HG02852 (cell line): ENCODE data around the gene IQGAP1.
"Not testable (repeated sequence)": the region's sequence is repeated elsewhere in the genome, so short reads cannot be mapped to it uniquely, and the experiment has no call there.

ENCODE experiments used
- ATAC-seq: cut with Tn5 transposase; IDR thresholded peaks from one replicate; pipeline ENCODE4 v1.9.1; 2021; ENCODE audit warnings: mild to moderate bottlenecking, moderate library complexity; ENCODE audit not compliant: unreplicated experiment

Gene IQGAP1

DNA sequence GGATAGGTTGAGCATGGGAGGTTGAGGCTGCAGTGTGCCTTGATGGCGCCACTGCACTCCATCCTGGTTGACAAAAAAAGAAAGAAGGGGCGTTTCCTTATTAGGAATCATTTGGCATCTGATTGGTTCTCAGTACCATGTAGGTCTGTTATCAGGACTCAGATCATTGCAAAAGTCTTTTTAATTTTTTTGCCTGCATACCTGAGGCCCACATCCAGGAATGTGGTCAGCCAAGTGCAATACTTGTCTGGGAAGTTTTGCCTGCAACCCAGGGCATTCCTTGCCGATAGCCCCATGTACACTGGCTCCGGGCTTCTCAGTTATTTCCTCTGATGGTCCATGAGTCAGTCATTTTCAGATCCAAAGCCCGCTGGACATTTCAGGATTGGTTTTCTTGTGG is 91.6 kb downstream of the IQGAP1 start:
- ATAC-seq, result no peak

DNA sequence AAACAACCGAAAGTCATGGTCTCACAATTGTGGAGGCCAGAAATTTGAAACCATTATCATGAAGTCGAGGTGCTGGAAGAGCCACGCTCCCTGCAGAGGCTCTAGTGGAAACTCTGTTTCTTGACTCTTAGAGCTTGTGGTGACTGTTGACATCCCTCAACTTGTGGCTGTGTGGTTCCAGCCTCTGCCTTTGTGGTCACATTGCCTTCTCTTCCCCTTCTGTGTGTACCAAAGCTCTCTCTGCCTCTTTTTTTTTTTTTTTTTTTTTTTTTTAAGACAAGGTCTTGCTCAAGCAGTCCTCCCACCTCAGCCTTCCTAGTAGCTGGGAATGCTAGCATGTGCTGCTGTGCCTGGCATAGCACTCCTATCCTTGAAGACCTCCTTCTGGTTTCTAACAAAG is 93.0 kb downstream of the IQGAP1 start:
- no peak for ATAC-seq

DNA sequence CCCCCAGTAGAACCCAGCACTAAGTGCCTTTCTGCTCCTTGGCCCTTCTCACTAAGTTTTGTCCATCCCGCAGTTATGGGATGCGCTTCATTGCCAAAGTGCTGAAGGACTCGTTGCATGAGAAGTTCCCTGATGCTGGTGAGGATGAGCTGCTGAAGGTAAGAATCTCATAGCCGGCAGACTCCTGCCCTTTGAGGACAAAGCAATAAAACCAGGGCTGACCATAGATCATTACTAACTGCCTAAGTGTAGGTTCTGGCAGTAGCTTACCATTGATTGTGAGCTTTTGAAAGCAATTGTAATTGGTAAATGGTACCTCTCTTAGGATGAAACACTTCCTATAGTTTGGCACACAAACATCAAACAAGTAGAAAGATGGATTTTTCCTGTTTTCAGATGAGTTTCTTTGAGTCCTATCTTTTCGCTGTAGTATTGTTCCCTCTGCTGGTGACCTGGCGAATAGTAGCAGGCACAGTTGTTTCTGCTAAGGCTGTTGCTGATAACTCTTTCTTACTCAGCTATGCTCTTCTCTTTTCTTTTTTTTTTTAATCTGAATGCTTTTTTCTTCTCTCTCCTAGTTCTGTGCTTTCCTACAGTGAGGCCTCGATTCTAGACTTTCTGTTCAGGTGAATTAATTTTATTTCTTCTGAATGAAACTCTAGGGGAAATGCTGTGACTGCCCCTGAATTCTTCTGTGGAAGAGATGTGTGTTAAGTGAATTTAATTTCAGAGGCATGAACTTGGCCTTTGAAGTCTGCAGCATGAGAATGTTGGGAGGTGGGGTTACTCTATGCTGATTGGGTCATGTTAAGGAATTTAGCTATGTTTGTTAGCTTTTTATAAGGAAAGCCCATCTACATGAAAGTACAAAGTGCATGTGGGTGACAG is 94.3 kb downstream of the IQGAP1 start:
- no peak for ATAC-seq

DNA sequence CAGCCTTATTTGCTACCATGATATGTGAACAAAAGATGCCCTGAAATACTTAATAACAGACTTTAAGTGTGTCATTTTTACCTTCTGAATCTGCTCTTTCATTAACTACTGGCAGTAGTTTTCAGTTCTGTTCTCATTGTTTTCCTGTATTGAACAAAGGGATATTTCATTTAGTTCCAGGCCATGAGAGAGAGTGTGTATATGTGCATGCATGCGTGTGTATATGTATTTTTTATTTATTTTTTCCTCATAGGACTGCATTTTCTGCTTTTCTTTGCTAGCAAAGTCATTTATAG is 94.9 kb downstream of the IQGAP1 start:
- ATAC-seq, result no peak

DNA sequence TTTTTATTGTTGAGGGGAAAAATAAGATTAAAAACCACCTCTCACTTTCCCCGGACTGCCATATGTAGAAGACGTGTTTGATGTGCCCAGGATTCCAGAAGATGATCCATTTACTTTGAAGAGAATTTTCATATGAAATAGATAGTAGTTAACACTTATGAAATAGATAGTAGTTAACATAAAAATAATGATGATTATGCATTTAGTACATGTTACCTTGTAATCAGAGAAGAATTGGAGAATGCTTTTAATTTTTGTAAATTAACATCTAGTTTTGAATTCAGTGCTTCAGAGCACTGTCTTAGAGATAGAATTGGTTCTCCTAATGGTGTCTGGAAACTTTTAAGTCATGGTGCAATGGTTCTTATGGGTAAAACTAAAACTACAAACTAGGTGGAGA is 95.6 kb downstream of the IQGAP1 start:
- ATAC-seq, result no peak

DNA sequence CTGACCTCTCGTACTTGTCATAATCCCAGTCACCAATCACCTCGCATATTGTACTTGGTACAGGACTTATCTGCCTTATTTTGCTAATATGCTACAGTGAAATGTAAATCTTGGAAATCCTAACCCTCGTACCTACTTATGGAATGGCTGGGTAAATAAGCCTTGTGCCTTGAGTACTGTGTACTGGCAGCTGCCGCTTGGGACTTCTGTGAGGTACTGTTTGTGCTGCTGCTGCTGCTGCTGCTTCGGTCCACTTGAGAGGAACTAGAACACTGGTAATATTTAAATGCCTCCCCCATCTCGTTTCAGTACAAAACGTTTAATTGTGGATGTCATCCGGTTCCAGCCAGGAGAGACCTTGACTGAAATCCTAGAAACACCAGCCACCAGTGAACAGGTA is 99.1 kb downstream of the IQGAP1 start:
- no peak for ATAC-seq

DNA sequence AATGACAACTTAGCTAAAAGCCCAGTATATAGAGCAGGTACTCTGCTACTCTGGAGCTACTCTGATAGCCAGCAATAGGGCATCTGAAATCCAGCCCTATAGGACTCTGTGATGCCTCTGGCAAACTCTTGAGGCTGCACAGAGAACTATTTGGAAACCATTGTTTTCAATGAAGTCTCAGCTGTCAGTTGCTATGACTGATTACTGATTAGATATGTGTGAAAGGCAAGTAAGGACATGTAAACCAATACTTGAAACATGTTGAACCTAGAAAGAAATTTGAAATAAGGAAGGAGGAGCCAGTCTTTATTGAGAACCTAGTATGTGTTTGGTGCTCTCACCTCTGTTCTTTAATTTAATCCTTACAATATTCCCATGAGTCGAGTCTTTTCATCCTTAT is 101.5 kb downstream of the IQGAP1 start:
- no peak for ATAC-seq

DNA sequence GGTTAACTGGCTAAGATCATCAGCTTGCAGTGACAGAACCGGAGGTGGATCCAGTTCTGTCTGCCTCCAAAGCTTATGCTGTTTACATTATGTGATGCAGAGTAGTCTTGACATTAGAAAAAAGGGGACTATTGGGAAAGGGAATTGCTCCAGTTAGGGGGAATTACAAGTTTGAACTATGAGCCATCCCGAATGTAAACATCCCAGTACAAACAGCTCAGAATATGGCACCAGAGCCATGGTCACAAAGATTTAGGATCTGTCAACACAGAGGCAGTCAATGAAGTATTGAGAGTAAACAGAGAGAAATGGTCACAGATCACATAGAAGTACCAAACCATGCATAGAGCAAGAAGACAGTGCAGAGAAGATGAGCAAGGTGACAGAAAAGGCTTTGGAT is 101.9 kb downstream of the IQGAP1 start:
- ATAC-seq, result no peak

DNA sequence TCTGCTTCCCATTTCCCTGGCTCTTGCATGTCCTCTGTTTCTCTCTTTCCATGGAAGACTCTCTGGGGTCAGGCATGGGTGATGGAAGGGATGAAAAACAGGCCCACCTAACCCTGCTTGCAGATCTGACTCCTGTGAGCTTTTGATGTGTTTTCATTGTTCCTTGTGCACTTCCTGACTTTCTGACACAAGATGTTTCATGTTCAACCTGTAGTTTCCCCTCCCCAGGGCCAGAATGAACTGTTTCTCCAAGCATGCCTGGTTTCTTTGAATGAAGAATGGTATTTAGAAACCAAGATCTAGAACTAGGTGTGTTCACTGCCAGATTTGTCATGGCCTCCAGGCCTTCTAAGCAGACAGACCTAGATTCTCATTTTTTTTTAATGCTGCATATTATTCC is 105.6 kb downstream of the IQGAP1 start:
- no peak for ATAC-seq

DNA sequence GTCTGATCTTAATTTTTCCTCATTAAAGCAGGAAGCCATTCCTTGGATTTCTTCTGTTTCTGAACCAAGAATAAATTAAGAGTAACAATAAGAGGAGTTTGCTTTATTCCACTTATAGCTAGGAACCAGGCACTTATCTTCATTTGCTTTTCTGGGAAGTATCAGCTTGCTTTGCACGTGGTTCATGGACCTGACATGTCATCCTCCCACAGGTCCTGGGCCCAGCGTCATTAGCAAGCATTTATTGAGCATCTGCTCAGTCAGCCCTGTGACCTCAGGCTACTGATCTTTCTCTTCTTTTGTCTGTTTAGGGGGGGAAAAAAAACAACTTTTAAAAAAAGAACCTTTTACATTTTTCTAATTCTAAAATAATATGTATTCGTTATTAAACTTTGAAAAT is 107.0 kb downstream of the IQGAP1 start:
- no peak for ATAC-seq

DNA sequence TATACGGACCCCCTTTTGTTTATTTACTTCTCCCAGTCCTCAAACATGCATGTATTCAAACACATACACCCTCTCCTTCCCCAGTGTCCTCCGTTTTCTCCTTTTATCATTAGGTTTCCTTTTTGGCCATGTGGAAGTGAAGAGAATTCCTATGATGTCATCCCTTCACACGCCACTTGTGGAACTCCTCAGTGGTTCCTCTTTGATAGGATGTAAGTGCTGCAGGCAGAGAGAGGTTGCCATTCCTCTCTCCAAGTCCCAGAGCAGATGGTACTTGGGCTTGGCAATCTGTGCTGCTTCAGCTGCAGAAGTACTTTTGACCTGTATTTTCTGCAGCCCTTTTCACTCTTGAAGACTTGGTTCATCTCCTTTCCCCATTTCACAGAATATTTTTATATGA is 108.7 kb downstream of the IQGAP1 start:
- ATAC-seq, result no peak

DNA sequence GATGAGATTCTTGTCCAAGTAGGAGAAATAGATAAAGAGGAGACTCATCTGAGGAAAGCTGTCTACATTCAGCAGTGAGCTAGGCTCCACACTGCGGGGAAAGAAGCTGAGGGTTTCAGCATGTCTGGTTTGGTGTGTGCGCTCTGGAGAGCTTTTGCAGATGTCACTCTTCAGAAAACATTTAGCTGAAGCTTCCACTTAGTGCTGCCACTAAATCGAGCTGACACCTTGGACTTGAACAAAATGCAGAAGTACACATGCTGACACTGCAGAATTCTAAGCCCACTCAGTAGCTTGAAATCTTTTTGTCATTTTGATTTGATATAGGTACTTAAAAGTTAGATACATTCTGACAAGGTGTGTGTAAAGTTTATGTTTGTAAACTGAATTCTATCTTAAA is 109.3 kb downstream of the IQGAP1 start:
- ATAC-seq, result no peak

DNA sequence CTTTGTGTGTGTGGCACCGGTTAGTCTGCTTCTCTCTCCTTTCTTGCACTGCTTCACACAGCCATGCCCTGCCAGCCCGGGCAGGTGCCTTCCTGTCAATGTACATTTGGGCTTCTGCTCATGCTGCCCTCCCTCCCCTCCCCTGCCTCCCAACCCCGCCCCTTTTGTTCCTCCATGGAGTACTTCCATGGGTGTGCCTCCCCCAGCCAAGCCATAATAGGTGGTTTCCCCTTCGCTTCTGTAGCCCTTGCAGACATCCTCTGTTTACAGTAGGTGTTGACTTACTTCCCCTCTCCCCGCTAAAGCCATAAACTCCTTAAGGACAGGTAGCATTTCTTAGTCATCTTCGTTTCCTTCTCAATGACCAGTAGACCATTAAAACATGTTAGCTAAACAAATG is 109.9 kb downstream of the IQGAP1 start:
- ATAC-seq, result no peak

DNA sequence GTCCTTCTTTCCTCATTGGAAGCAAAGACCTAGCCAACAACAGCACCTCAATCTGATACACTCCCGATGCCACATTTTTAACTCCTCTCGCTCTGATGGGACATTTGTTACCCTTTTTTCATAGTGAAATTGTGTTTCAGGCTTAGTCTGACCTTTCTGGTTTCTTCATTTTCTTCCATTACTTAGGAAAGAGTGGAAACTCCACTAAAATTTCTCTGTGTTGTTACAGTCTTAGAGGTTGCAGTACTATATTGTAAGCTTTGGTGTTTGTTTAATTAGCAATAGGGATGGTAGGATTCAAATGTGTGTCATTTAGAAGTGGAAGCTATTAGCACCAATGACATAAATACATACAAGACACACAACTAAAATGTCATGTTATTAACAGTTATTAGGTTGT is 112.1 kb downstream of the IQGAP1 start:
- ATAC-seq, result no peak

DNA sequence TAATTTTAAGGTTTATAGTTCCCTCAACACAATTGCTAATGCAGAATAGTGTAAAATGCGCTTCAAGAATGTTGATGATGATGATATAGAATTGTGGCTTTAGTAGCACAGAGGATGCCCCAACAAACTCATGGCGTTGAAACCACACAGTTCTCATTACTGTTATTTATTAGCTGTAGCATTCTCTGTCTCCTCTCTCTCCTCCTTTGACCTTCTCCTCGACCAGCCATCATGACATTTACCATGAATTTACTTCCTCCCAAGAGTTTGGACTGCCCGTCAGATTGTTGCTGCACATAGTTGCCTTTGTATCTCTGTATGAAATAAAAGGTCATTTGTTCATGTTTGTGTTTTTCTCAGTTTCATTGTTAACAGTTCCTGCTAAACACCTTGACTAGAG is 113.9 kb downstream of the IQGAP1 start:
- ATAC-seq, result no peak

DNA sequence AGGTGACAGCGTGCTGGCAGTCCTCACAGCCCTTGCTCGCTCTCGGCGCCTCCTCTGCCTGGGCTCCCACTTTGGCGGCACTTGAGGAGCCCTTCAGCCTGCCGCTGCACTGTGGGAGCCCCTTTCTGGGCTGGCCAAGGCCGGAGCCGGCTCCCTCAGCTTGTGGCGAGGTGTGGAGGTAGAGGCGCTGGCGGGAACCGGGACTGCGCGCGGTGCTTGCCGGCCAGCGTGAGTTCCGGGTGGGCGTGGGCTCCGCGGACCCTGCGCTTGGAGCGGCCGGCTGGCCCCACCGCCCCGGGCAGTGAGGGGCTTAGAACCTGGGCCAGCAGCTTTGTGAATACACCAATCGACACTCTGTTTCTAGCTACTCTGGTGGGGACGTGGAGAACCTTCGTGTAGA is 122.7 kb downstream of the IQGAP1 start:
- not testable (repeated sequence) for ATAC-seq

DNA sequence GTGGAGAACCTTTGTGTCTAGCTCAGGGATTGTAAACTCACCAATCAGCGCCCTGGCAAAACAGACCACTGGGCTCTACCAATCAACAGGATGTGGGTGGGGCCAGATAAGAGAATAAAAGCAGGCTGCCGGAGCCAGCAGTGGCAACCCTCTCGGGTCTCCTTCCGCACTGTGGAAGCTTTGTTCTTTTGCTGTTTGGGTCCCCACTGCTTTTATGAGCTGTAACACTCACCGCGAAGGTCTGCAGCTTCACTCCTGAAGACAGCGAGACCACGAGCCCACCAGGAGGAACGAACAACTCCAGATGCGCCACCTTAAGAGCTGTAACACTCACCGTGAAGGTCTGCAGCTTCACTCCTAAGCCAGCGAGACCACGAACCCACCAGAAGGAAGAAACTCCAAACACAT is 123.2 kb downstream of the IQGAP1 start:
- ATAC-seq, result not testable (repeated sequence)

DNA sequence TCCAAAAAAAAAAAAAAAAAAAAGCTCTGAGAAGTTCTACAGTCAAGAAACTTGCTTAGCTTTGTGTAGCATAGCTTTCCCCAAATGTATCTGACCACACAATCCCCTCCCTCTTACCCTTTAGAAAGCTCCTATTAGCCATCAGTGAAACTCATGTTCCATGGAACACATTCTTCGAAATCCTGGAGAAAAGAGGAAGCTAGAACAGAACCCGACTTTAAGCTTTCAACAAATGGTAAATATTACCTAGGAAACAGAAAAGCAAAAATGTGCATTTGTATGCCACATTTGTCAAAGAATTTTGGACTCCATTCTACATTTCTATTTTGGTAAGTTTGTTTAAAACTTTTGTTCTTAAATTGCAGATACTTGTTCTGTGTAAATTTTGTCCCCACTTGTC is 124.2 kb downstream of the IQGAP1 start:
- no peak for ATAC-seq

DNA sequence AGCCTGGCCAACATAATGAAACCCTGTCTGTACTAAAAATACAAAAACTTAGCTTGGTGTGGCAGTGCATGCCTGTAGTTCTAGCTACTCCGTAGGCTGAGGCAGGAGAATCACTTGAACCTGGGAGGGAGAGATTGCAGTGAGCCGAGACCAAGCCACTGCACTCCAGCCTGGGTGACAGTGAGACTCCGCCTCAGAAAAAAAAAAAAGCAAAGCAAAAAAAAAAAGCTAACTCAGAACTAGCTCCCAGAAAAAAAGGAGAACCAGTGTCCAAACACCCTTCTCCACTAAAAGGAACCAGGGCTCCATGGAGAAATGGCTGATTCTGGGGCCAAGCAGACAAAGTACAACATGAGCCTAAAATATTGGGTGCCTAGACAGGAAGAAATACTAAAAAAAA is 124.9 kb downstream of the IQGAP1 start:
- no peak for ATAC-seq

DNA sequence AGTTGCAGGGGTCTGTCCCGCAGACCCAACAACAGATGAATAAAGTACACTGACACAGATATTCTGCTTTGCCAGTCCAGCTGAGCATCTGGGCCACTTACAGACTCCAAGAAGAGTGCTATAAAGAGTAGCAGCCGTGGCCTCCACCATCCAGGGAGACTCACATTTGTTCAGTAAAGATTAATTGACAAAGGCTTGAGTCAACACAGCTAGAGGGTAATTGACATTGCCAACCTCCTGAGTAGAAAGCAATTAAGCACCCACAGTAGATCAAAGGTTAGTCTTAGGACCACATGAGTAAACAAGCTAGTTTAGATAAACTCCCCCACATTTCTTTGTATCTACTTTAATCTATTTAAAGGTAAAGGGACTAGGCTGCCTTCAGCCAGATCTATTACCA is 125.4 kb downstream of the IQGAP1 start:
- no peak for ATAC-seq

DNA sequence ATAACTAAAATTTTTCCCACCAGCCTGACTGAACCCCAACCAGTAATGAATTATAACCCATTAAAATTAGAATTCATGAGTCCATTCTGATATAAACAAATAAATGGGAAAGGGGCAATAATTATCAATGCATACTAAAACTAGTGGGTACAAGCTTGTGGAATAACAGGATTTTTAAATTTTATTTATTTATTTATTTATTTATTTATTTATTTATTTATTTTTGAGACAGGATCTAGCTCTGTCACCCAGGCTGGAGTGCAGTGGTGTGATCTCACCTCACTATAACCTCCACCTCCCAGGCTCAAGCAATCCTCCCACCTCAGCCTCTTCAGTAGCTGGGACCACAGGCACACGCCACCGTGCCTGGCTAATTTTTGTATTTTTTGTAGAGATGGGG is 125.9 kb downstream of the IQGAP1 start:
- not testable (repeated sequence) for ATAC-seq

DNA sequence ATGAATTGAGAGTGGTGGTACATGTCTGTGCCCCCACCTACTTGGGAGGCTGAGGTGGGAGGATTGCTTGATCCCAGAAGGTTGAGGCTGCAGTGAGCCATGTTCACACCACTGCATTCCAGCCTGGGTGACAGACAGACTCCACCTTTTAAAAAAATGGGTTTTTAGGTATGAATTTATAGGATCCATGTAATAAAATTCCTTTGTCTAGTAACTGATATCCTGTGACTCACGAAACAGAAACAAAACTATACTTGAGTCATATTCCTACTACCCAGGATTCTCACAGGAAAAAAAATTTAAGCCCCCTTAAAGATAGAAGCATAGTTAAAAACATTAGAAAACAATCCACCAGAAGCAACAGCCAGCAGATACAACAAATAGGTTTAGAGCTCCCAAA is 131.6 kb downstream of the IQGAP1 start:
- no peak for ATAC-seq

DNA sequence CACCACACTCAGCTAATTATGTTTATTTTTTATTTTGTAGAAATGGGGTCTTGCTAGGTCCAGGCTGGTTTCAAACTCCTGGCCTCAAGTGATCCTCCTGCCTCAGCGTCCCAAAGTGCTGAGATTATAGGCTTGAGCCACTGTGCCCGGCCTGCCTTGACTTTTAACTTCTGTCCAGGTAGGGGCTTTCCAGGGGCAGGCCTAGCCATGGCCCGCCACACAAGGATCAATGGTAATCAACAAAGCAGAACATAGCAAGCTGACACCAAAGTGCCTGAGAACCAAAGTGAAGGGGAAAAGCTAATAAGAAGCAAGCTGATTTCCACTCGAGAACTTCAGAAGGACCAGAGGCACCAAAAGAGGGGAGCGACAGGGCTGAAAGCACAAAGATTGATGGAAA is 132.3 kb downstream of the IQGAP1 start:
- no peak for ATAC-seq
